ENCODE results near the gene MINAR1.
"Not testable (repeated sequence)": the region's sequence is repeated elsewhere in the genome, so short reads cannot be mapped to it uniquely, and the experiment has no call there.

Gene MINAR1, protein sequence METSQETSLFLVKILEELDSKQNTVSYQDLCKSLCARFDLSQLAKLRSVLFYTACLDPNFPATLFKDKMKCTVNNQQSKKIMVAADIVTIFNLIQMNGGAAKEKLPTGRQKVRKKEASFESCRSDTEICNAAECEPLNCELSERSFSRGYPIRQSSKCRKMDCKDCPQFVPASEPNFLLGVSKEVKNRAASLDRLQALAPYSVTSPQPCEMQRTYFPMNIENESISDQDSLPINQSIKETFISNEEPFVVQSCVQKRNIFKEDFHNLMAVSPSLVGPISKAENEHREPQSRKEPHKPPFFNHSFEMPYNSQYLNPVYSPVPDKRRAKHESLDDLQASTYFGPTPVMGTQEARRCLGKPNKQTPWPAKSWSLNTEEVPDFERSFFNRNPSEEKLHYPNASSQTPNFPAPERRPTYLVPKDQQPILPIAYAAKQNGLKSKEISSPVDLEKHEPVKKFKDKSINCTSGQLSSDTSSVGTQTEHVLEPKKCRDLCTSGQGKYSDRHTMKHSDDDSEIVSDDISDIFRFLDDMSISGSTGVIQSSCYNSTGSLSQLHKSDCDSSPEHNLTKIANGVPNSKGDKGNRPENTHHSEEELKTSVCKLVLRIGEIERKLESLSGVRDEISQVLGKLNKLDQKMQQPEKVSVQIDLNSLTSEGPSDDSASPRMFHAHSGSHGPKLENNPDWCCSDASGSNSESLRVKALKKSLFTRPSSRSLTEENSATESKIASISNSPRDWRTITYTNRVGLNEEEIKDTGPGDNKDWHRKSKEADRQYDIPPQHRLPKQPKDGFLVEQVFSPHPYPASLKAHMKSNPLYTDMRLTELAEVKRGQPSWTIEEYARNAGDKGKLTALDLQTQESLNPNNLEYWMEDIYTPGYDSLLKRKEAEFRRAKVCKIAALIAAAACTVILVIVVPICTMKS

DNA sequence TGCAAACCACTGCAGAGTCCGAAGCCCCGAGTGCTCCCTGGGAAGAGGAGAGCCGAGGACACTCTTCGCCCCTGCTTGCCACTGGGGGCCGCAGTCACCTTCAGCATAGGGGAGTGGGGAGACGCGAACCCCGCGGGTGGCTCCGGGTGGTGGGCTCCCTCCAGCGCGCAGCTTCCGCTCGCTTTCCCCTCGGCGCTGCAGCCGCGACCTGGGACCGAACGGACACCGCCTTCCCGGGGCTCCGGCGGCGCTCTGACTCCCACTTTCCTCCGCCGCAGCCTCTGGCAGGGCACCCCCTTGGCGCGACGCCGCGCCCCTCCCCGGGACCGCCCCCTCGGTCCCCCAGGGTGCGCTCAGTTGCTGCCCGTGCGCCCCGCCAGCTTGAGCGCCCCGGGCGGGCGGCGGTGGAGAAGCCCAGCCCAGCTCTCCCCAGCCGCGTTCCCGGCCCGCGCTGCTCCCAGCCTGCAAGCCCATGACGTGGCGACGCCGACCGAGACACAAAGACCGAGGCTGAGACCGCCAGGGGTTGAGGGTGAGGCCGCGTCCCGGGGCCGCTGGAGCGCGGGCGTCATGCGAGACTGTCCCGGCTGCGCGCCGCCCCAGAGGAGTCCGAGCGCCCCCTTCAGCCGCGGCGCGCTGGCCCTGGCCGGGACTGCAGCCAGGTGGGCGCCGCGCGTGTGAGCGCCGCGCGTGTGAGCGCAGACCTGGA, at the start of gene MINAR1:
MINAR1 (plus strand) TSS at position 701 of the 709 bp plus-strand sequence. CDS start 23,812 bp downstream, outside the sequence.
- no peak for DNase-seq (ENCODE audit: low read depth)

DNA sequence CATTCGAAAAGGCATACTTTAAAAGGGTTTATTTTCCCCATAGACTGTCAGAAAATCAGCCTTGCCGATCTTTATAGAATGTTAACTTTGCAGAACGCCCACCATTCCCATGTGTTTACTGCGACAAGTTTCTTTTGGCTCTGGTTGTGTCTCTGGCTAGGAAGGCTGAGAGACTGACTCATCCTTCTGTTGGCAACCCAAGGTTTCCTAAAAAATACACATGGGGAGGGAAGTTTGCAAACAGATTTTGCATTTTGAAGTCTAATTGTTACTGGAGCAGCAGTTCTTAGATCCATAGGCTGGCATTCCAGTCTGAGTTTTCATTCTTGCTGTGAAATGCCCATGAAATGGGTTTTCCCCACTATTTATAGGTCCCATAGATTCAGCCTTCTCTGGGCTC, 37.9 kb upstream of the MINAR1 start:
- DNase-seq (ENCODE audit: low read depth), result peak; percentile 23

DNA sequence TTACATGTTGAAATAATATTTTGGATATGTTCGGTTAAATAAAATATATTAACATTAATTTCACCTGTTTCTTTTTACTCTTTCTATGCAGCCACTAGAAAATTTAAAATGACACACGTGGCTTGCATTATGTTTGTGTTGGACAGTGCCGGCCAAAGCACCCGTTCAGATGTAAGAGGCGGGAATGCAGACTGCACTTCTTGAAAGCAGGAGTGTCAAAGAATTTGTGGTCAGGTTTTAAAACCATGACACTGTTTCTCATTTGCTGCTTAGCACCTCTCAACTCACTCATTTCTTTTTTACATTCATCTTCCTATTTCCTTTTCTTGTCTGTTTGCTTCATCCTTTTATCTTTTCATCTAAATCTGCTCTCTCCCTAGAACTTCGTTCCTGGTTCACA, 35.3 kb upstream of the MINAR1 start:
- DNase-seq (ENCODE audit: low read depth), result no peak

DNA sequence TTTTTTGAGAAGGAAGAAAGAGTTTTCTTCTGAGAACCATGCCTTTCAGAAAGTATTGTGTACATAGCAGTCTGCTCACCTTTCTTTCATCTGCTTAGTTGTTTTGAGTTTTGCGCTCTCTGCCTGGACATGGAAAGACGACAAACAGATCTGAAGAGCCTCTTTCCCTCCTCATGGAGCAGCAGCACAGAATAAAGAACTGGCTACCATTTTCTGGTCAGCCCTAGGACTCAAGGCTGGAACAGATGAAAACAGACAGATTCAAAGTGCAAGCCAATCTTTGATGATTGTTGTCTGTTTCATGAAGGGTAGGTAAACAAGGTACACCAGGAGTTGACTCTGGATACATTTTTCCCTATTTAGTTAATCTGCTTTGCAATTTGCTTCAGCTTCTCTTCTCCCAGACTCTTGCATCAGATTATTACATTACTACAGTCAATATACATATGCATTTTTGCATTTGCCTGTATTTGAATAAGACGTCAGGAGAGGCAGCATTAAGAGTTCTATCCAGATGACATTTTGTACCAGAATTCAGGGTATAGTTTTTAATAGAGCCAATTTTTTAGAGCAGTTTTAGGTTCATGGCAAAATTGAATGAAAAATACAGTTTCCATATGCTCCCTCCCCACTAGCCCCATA, 34.7 kb upstream of the MINAR1 start:
- DNase-seq (ENCODE audit: low read depth), result no peak

DNA sequence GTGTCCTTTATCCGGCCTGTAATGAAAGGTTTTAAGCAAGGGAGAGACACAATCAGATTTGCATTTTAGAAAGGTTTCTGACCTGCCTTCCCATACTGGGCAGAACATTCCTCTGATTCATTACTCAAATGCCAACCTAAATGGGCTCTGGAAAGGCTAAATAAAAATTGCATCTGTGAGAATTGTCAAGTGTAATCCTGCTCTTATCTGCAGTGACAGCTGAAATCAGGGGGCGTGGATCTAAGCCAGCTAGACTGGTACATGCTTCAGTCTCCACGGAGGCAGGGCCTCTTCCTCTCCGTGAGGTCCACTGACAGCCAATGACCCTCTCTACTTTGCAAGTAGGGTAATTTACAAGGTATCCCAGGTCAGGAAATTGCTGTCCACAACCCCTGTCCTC, 32.5 kb upstream of the MINAR1 start:
- no peak for DNase-seq (ENCODE audit: low read depth)

DNA sequence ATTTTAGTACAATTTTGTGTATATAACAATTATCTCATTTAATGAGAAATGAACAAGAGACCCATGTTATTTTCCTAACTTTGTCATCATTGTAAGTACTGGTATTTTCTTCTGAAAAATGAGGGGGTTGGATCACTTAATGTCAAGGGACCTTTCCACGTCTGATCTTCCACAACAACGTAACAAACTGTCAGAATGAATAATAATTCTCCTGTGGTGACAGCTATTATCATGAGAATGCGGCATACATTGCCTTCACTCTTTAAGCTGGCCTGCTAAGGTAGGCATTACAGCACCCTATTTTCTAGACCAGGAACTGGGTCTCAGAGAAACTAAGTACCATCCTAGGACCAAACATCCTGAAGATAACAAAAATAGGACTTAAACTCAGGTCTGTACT, 31.5 kb upstream of the MINAR1 start:
- DNase-seq (ENCODE audit: low read depth), result no peak

DNA sequence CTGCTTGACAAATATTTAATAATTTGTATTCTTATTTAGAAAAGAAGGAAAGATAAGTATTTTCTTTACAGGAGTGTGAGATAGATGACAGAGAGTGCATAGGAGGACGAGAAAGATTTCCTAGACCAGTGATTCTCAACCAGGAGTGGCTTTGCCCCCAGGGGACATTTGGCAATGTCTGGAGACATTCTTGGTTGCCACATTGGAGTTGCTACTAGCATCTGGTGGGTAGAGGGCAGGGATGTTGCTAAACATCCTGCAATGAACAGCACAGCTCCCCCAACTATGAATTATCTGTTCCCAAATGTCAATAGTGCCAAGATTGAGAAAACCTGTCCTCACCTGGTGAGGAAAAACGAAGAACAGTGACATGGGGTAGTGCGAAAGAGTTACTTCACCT, 30.8 kb upstream of the MINAR1 start:
- DNase-seq (ENCODE audit: low read depth), result no peak

DNA sequence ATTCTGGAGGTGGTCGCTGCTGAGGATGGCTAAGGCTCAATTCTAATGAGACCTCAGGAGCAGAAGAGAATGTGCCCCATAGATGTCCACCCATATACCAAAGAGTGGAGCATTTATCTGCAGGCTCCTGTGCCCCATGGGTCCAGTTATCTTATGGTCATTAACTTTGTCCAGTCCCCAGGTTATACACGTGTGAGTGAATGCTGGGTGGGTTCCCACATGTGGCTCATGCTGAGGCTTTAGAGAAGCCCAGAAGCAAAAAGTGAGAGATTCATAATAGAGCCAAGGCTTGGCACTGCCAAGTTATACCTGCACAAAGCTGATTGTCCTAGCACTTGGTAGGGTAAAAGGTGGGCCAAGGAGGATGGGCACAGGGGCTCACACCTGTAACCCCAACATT, 30.0 kb upstream of the MINAR1 start:
- no peak for DNase-seq (ENCODE audit: low read depth)

DNA sequence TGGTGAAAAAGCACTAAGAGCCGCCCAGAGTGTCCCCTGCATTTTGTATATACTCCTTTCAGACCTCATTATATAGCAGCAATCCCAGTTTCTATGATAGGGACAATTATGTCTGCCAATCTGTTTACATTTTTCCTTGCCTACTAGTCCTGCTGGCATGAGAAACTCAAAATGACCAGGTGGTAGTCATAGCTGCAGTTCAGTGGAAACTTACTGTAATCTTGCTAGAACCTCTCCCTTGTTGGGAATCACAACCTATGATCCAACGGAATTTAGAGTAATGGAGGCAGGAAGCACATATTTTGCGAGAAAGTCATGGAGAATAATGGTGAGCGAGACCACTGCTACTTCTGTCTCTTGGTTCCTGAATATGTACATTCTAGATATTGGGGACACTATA, 28.6 kb upstream of the MINAR1 start:
- DNase-seq (ENCODE audit: low read depth), result no peak

DNA sequence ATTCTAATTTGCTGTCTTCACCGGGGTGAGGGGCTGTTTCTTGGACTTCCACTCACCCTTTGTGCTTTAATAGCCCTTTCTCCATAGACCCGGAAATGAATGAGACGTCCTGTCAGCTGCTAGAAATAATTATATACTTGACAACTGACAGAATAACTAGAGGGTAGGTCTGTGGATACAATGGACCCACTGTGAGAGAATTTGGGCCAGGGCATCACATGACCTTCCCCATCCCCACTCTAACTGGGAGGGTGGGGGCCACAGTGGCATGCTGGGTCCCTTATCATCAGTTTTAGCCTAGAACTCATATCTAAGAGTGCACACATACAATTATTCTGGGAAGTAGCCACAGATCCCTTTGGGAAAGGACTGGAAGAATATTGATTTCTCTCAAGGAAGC, 25.9 kb upstream of the MINAR1 start:
- DNase-seq (ENCODE audit: low read depth), result no peak

DNA sequence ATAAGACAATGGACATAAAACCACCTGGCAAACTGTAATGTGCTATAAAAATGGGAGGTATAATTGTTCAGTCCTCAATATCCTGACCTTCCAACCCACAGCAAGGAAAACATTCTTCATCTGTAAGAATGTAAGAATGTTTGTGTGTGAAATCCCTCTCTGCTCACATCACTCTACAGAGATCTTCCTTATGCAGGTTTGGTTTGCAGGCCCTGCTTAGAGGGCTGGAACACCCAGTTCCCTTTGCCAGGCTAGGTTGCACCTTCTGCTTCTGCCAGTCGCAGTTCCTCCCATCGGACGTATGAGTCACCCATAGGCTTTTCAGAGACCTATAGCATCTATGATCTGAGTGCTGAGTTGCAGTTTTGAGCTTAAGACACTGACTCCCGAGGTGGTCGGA, 24.1 kb upstream of the MINAR1 start:
- no peak for DNase-seq (ENCODE audit: low read depth)

DNA sequence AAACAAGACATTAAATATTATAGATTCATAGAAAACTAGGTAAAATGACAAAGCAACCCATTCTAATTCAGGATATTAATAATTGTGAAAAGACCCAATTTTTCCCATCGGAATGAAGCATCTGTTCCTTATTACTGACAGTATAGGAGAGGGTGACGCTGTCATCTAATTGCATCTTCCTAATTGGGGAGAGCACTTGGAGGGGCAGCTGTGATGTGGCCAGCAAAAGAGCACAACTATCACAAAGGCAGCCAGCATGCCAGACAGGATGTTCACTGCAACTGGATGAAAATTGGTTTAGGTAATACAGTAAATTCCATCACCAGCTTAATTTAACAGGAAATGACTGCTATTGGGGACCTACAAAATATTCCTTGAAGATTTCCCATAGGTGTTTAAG, 21.9 kb upstream of the MINAR1 start:
- no peak for DNase-seq (ENCODE audit: low read depth)

DNA sequence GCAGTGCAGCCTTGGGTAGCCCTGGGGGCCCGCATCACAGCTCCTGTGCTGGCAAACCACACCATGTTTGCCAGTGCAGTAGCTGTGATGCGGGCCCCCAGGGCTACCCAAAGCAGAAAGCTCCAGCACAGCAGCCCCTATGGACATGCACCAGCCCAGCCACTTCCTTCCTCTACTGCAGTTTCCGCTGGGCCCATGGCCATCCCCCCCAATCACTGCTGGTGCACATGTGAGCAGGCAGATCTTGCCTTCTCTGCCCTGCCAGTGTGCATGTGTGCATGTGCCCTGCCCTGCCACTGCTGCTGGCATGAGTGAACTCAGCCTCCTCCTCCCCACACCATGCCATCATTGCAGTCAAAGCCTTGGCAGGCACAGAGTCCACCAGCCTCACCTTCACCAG, 20.1 kb upstream of the MINAR1 start:
- no peak for DNase-seq (ENCODE audit: low read depth)

DNA sequence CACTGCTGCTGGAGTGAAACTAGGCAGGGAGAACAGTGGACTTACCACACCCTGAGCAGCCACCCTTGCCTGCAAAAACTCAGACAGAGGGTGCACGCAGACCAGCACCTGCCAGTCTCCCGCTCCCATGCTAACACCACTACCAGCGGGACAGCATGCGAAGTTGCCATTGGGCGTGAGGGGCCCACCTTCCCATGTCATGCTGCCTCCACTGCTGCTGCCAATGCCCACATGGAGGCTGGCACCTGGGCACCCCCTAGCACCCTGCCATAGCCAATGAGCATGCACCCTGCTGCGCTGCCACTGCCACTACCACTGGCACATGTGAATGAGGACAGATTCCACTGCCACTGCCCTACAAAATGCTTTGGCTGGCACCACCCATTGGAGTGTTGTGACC, 19.7 kb upstream of the MINAR1 start:
- DNase-seq (ENCODE audit: low read depth), result no peak

DNA sequence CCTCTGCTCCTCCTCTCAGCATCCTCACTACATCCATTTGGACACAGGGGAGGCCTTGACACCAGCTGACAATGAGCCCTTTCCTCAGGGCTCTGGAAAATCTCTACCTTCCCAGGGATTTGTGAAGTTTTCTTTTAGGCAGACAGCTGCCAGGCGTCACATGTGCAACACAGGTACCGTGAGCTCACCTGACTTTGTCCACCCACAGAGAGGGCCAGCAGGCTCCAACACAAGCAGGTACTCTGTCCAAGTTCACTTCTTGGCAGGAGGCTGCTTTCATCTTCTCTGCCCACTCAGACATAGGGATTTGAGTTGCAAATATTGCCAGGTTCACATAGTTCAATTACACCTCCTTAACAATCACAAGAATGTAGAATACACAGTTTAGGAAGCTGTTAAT, 15.3 kb upstream of the MINAR1 start:
- DNase-seq (ENCODE audit: low read depth), result no peak

DNA sequence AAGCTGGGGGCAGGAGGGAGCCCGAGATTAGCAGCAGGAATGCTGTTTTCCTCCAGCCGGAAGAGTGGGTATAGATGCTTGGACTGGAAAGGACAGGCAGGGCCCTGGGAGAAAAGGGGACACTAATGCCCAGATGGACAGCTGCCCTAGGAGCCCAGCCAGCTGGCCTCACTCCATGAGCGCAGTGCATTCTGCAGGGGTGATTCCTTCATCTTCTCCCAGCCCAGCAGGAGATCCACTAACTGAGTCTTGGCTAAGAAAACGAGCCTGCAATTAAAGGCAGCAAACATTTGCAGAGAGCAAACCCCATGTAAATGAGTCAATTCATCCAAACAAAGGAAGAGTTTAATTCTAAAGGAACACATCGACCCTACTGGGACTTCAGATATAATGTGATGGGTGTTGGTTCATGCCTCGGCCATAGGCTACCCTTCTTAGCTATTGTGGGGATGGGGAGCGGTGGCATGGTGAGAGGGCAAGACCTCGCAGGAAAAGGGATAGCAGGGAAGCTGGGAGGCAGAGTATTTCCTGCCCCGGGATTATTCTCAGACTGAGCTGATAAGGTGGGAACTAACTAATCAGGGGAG, 13.3 kb upstream of the MINAR1 start:
- no peak for DNase-seq (ENCODE audit: low read depth)

DNA sequence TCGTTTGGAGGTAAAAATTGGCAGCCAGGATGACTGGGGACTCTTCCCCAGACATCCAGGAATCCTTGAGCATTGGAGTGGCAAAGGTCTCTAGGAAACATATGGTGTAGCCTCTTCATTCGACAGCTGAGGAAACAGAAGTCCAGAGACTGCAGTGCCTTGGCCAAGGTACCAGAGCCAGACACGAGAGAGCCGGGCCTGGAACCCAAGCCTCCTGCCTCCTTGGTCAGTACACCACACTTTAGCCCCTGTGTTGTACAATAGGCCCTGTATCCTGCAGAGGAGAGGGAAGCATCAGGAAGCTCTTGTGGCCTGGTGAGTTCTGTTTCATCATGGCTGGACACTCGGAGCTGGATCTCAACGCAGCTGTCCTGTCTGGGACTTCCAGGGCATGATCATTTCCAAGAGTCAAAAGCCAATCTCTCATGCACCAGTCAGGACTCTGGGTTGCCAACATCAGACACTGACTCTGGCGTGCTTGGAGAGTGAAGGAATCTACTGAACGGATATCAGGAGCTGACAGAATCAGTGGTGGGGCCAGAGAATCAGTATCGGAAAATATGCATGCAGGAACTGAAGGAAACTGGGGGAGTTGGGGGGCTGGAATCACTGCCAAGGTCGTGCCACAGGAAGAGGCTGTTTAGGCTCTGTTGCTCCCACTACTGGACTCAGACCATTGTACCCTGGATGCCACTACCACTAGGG, 6.4 kb upstream of the MINAR1 start:
- no peak for DNase-seq (ENCODE audit: low read depth)

DNA sequence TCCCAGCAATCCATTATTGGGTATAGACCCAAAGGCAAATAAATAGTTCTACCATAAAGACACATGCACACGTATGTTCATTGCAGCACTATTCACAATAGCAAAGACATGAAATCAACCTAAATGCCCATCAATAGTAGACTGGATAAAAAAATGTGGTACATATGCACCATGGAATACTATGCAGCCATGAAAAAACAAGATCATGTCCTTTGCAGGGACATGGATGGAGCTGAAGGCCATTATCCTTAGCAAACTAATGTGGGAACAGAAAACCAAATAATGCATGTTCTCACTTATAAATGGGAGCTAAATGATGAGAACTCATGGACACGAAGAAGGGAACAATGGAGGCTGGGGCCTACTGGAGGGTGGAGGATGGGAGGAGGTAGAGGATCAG, 5.2 kb upstream of the MINAR1 start:
- DNase-seq (ENCODE audit: low read depth), result not testable (repeated sequence)

DNA sequence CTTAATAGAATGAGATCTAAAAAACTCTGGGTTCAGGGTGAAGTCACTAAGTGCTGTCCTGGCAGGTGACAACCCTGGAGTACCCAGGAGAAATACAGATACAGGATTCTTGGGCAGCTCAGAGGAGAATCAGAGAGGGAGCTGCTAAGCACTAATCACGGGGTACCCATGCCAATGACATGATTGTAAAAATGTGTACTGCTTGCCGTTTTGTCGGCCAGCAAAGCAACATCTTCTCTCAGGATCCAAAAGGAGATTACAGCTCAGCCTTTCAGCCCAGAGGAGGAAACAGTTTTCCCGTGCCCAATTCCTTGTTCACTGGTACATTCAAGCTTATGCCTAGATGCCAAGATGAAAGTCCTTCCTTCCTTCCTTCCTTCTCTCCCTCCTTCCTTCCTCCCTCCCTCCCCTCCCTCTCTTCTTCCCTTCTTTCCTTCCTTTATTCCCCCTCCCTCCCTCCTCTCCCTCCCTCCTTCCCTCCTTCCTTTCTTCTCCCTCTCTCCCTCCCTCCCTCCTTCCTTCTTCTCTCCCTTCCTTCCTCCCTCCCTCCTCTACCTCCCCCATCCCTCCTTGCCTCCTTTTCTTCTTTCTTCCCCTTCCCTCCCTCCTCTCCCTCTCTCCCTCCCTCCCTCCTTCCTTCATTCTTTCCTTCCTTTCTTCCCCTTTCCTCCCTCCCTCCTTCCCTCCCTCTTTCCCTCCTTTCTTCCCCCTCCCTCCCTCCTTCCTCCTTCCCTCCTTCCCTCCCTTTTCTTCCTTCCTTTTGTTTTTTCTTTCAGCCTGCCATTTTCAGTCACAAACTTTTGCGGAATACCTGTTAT, 4.1 kb upstream of the MINAR1 start:
- no peak for DNase-seq (ENCODE audit: low read depth)
